ENCODE data around the gene GALR3.

Gene GALR3

DNA sequence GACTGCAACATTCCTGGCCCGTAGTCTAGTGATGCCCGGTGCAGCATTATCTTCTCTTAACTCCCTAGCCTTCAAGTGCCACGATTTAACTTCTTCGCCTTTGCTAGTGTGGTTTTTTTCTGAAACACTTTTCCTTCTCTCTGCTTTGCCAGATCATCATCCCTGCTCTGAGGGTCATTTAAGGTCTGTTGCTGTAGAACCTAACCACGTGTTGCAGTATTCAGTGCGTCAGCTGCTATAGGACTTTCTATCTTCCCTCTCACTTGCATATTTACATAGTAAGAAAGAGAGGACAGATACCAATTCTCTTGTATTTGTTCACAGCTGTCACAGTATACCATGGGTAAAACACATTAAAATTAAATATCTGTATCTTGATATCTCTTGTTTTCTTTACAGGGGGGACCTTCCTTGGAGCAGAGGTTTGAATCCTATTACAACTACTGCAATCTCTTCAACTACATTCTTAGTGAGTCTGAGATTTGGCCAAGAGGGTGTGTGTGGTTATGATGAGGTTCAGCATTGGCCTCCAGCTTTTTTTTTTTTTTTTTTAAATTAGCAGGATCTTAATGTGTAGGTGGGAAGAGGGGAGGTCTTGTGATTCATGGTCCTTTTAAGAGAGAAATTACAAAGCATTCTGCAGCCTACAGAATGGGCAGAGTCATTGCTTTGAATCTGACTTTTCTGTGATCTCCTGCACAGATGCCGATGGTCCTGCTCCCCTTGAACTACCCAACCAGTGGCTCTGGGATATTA, 39.6 kb downstream of the GALR3 start:
- Histone ChIP-seq H3K27ac (no peak overlapping the region), H3K4me3 (IDR thresholded peaks at IDR 0.05; ENCODE audit: insufficient read depth, low read depth, low read length) (no peak overlapping the region), H2AFZ (ENCODE audit: low read depth) (no peak overlapping the region), H3K79me2 (ENCODE audit: insufficient read depth, low read depth) (peaks cover 7% of the 10 kb centered on the region; the same call in 1 of the 2 replicates), H3K27me3 (ENCODE audit: insufficient read depth, low read depth) (no peaks in the 10 kb centered on the region), H3K4me2 (no peak overlapping the region), H3K9ac (no peak overlapping the region), H3K36me3 (ENCODE audit: insufficient read depth) (peaks cover 17% of the 10 kb centered on the region), H3K4me1 (ENCODE audit: low read depth, poor library complexity, severe bottlenecking) (peaks cover 4% of the 10 kb centered on the region), H4K20me1 (ENCODE audit: insufficient read depth) (no peaks in the 10 kb centered on the region)
- TF ChIP-seq, protein P1, sequence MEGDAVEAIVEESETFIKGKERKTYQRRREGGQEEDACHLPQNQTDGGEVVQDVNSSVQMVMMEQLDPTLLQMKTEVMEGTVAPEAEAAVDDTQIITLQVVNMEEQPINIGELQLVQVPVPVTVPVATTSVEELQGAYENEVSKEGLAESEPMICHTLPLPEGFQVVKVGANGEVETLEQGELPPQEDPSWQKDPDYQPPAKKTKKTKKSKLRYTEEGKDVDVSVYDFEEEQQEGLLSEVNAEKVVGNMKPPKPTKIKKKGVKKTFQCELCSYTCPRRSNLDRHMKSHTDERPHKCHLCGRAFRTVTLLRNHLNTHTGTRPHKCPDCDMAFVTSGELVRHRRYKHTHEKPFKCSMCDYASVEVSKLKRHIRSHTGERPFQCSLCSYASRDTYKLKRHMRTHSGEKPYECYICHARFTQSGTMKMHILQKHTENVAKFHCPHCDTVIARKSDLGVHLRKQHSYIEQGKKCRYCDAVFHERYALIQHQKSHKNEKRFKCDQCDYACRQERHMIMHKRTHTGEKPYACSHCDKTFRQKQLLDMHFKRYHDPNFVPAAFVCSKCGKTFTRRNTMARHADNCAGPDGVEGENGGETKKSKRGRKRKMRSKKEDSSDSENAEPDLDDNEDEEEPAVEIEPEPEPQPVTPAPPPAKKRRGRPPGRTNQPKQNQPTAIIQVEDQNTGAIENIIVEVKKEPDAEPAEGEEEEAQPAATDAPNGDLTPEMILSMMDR (conservative IDR thresholded peaks at IDR 0.05; ENCODE audit: low read depth, low read length) = no peak

DNA sequence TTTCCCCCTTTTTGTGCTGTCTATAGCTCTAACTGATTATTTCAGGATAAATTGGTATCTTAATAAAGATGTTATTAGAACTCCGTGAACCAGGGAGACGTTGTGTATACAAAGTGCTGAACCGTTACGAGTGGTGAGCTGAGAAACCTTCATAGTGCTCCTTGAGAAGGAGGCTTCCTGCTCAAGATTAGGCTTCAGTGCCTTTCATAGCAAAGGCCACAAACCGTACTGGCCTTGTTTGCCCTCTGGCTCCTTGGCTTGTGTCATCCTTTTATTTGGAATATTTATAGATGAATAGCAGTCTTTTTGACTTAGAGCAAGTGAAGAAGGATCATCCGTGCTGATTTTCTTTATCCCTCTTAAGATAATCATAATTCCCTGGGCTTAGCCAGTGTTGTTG, 42.3 kb downstream of the GALR3 start:
- TF ChIP-seq, protein P1 (conservative IDR thresholded peaks at IDR 0.05; ENCODE audit: low read depth, low read length) = no peak
- no peaks in the 10 kb centered on the region for H3K27me3 ChIP-seq (ENCODE audit: insufficient read depth, low read depth)
- no peak overlapping the region for H3K9ac ChIP-seq
- H4K20me1 ChIP-seq (ENCODE audit: insufficient read depth) = no peaks in the 10 kb centered on the region
- peaks cover 4% of the 10 kb centered on the region for H3K4me1 ChIP-seq (ENCODE audit: low read depth, poor library complexity, severe bottlenecking)
- no peak overlapping the region for H3K27ac ChIP-seq
- H2AFZ ChIP-seq (ENCODE audit: low read depth) = no peak overlapping the region
- H3K4me3 ChIP-seq (IDR thresholded peaks at IDR 0.05; ENCODE audit: insufficient read depth, low read depth, low read length) = no peak overlapping the region
- peaks cover 7% of the 10 kb centered on the region; the same call in 1 of the 2 replicates for H3K79me2 ChIP-seq (ENCODE audit: insufficient read depth, low read depth)
- peaks cover 10% of the 10 kb centered on the region for H3K36me3 ChIP-seq (ENCODE audit: insufficient read depth)
- H3K4me2 ChIP-seq = no peak overlapping the region

DNA sequence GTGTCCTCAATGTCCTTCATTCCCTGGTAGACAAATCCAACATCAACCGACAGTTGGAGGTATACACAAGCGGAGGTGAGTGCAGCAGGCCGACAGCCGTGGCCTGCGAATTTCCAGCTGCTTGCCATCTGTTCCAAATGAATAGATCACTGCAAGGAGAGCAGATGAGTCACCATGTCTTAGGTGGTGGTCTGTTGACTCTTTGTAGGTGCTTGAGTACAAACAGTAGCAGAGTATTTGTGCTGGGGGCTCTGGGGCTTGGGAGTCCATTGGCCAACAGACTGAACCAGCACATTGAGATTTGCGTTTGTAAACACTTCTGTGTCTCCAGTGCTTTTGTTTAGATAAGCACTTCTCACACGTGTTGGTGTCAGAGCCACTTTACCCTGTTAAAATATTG, 47.1 kb downstream of the GALR3 start:
- Histone ChIP-seq H4K20me1 (ENCODE audit: insufficient read depth) (no peaks in the 10 kb centered on the region), H2AFZ (ENCODE audit: low read depth) (no peak overlapping the region), H3K27ac (no peak overlapping the region), H3K4me2 (no peak overlapping the region), H3K36me3 (ENCODE audit: insufficient read depth) (peaks cover 5% of the 10 kb centered on the region), H3K79me2 (ENCODE audit: insufficient read depth, low read depth) (peaks cover 18% of the 10 kb centered on the region; the same call in 1 of the 2 replicates), H3K4me1 (ENCODE audit: low read depth, poor library complexity, severe bottlenecking) (no peaks in the 10 kb centered on the region), H3K4me3 (IDR thresholded peaks at IDR 0.05; ENCODE audit: insufficient read depth, low read depth, low read length) (no peak overlapping the region), H3K27me3 (ENCODE audit: insufficient read depth, low read depth) (no peaks in the 10 kb centered on the region), H3K9ac (no peak overlapping the region)
- TF ChIP-seq, protein P1 (conservative IDR thresholded peaks at IDR 0.05; ENCODE audit: low read depth, low read length) = no peak

Data from KMS-11 (cell line).